Heart left ventricle (tissue), 16 donors: ENCODE measurements around the gene WSCD1. TPM values are rescaled to one million over a fixed set of nuclear protein-coding genes. Genes with fewer than 3 reads are reported as not detected.

Experiments
- ATAC-seq, 4 donors: fragments of 200-7000 bp; cut with Tn5 transposase; one replicate each; pipeline ENCODE4 v1.9.1; 2020 to 2022; ENCODE audit warnings: moderate library complexity in 4 of 4, mild to moderate bottlenecking in 3 of 4, moderate number of reproducible peaks in 1 of 4
- DNase-seq, 5 donors: peaks; one replicate each; pipeline ENCODE4 v3.0.0-alpha.2; 2020
- H3K27ac ChIP-seq, 12 donors: fragments of 200-600 bp; sonication (generic) in 4 of 12; one replicate each; pipeline versions ENCODE4 v1.5.0 to v1.8.0; 2016 to 2022; ENCODE audit warnings: mild to moderate bottlenecking in 2 of 12
- H3K27me3 ChIP-seq, 9 donors: fragments of 200-600 bp; sonication (generic) in 2 of 9; one replicate each; pipeline versions ENCODE4 v1.5.1 to v1.8.0; 2016 to 2022; ENCODE audit warnings: mild to moderate bottlenecking in 3 of 9
- H3K36me3 ChIP-seq, 9 donors: fragments of 200-600 bp; sonication (generic) in 2 of 9; one replicate each; pipeline versions ENCODE4 v1.5.0 to v1.8.0; 2018 to 2022; ENCODE audit warnings: mild to moderate bottlenecking in 2 of 9
- H3K4me1 ChIP-seq, 12 donors: fragments of 200-600 bp; sonication (generic) in 4 of 12; one replicate each; pipeline versions ENCODE4 v1.5.0 to v1.8.0; 2016 to 2022; ENCODE audit warnings: mild to moderate bottlenecking in 3 of 12
- H3K4me3 ChIP-seq, 12 donors: fragments of 200-600 bp; sonication (generic) in 4 of 12; one replicate each; pipeline versions ENCODE4 v1.5.0 to v1.8.0; 2017 to 2022; ENCODE audit warnings: mild to moderate bottlenecking in 9 of 12, moderate library complexity in 4 of 12
- H3K9me3 ChIP-seq, 12 donors: fragments of 200-600 bp; sonication (generic) in 4 of 12; one replicate each; pipeline versions ENCODE4 v1.5.0 to v1.8.0; 2016 to 2022; ENCODE audit warnings: mild to moderate bottlenecking in 1 of 12
- CTCF ChIP-seq, 12 donors: fragments of 200-600 bp; sonication (generic) in 4 of 12; IDR thresholded peaks; one replicate each; pipeline versions ENCODE4 v1.5.0 to v1.8.0; 2018 to 2022; ENCODE audit warnings: antibody characterized with exemption in 12 of 12, mild to moderate bottlenecking in 5 of 12
- POLR2A ChIP-seq, 2 donors: fragments of 450-650 bp; IDR thresholded peaks; one replicate each; pipeline ENCODE4 v1.6.1; 2017; ENCODE audit warnings: antibody characterized with exemption in 2 of 2, mild to moderate bottlenecking in 2 of 2, moderate library complexity in 2 of 2
- WGBS, 4 donors: extraction: QIAGEN DNeasy Blood & Tissue Kit in 2 of 4; methylation state at CpG; one replicate each; pipeline versions ENCODE4 v1.1.5 to v1.1.7; 2013 to 2018; 5-methylcytosine and 5-hydroxymethylcytosine counted together
- intact Hi-C, 10 donors: fragments of 100-400 bp; cut with DNase I; formaldehyde crosslinking; loops; one replicate each; pipeline versions ENCODE4 v1.11.1 to v1.14.2; 2022
- polyA plus RNA-seq, 2 donors: library from polyadenylated mRNA; stranded (reverse); fragments of 200-250 nt; gene quantifications; one replicate each; pipeline ENCODE4 v1.2.3, GENCODE V29; 2013
- total RNA-seq, 9 donors: library from RNA; depleted of rRNA in 2 of 9; stranded (reverse); fragments of >200 nt in 2 of 9; fragmentation: NEBNext Ultra II Directional in 3 of 9; extraction: Animal tissue kit (Norgen Biotek cat#: 25700) in 3 of 9; gene quantifications; one replicate each; pipeline versions ENCODE4 v1.1.0 to v1.2.4, GENCODE V29; 2016 to 2023
- donor health status: ischemic (EF 13 %, LVEDD 7.1; RV severe dilation, severe dysfunction).
- donor health status: healthy with polysubstance abuse.
- donor health status: DM: no; HTN: yes; CAD: no.
- donor health status: DM: no; HTN: no; CAD: no.
- donor health status: ischemic (EF 25% LVEDD 6.9; RV normal size, moderate dysfunction).
- donor health status: ischemic (EF 25% LVEDD 5.7; RV mildly dilated, moderate dysfunction).
- donor health status: healthy.
- donor health status: DM: yes; HTN: yes; CAD: no.
- donor health status: ischemic (EF 35%, LVEDD 5.7; RV mildly dilated, moderate dysfunction).
- donor health status: nonischemic (EF 11% LVEDD 7.7; RV severe dilation, severe dysfunction).
- donor health status: DM: yes; HTN: yes; CAD: no.
- donor health status: PGD.
- donor health status: ischemic (EF 29% LVEDD 5.4; RV normal size, mild dysfunction).
- donor health status: nonischemic (EF 23%, LVEDD 6.1; RV moderate dilation, normal function).

The WSCD1 gene
- total and polyA plus RNA-seq, 11 donors: 2.5 to 12.4 (median 4.4) TPM

- WGBS, 4 donors: 61 to 71% (median 64%) methylated on average over 4 of the region's 4 CpGs
- Histone ChIP-seq H3K4me1 (no peaks in the 10 kb centered on the region), H3K36me3 (no peaks in the 10 kb centered on the region), H3K9me3 (no peaks in the 10 kb centered on the region), H3K27ac (no peak overlapping the region), H3K4me3 (no peak overlapping the region), H3K27me3 (peaks cover 0 to 7% (median 0%) of the 10 kb centered on the region in 9 donors)
- TF ChIP-seq POLR2A (IDR thresholded peaks at IDR 0.05) (no peak), CTCF (IDR thresholded peaks at IDR 0.05) (no peak)
- no peak for DNase-seq
- ATAC-seq: no peak
- intact Hi-C loops: no loop called here
These were observed 100.2 kb downstream of the WSCD1 start for GRCh38 chr17:6170349-6170748.

DNA sequence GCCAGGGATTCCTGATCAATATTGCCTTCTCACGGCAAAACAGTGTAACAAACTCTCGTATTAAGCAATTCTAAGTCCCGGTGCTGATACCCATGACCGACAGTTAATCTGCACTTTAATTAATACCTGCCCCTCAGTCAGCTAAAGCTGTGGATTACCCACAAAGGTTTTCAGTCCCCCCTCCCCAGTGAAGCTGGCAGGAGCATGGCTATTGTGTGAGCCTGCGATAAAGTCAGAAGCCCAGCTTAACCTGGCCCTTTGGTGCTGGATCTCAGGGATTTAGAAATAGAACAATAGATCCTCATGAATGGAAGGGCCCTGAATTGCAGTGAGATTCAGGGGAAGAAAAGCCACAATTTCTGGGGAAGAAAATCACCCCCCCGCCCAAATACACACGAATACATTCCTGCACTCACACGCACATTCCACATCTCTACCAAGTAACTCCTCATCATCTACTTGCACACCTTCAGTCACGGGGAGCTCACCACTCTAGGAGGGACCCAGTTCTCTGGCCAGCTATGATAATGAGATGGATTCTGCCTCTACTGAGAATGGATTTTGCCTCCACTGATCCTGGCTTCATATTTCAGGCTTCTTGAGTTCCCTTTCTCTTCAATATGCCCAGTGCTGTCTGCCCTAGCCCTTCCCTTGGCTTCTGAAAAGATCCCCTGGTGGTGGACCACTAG lies 102.6 kb downstream of the WSCD1 start:
- intact Hi-C loops: no loop called here
- ATAC-seq: no peak
- no peak for DNase-seq
- H3K36me3 ChIP-seq: no peaks in the 10 kb centered on the region
- no peaks in the 10 kb centered on the region for H3K27me3 ChIP-seq
- H3K4me3 ChIP-seq: no peak overlapping the region
- H3K27ac ChIP-seq: no peak overlapping the region
- no peaks in the 10 kb centered on the region for H3K4me1 ChIP-seq
- 69 to 77% (median 75%) methylated on average over 9 of the region's 9 CpGs for WGBS, 4 donors
- no peak for TF ChIP-seq CTCF (IDR thresholded peaks at IDR 0.05)
- TF ChIP-seq POLR2A (IDR thresholded peaks at IDR 0.05): no peak
- H3K9me3 ChIP-seq: no peaks in the 10 kb centered on the region

- H3K9me3 ChIP-seq: no peaks in the 10 kb centered on the region
- H3K36me3 ChIP-seq: no peaks in the 10 kb centered on the region
- TF ChIP-seq POLR2A (IDR thresholded peaks at IDR 0.05) (no peak), CTCF (IDR thresholded peaks at IDR 0.05) (no peak)
- no peaks in the 10 kb centered on the region for H3K27me3 ChIP-seq
- no peak for ATAC-seq
- H3K4me3 ChIP-seq: no peak overlapping the region
- intact Hi-C loops: no loop called here
- H3K27ac ChIP-seq: no peak overlapping the region
- no peak for DNase-seq
- WGBS, 4 donors: 81 to 87% (median 85%) methylated on average over 2 of the region's 2 CpGs
- H3K4me1 ChIP-seq: no peaks in the 10 kb centered on the region
These were observed 103.5 kb downstream of the WSCD1 start for GRCh38 chr17:6173653-6174052.
